NT2/D1 (cell line): ENCODE results near the gene KDM6B.

Experiments
- SUZ12 ChIP-seq: IDR thresholded peaks from 2 replicates; pipeline ENCODE4 v1.6.1; 2011; ENCODE audit not compliant: insufficient read length, insufficient read depth; ENCODE audit errors: extremely low read depth
- YY1 ChIP-seq: IDR thresholded peaks from 2 replicates; pipeline ENCODE4 v1.6.1; 2011; ENCODE audit not compliant: insufficient read length, insufficient read depth
- ZNF274 ChIP-seq: IDR thresholded peaks from 2 replicates; pipeline ENCODE4 v1.6.1; 2011; ENCODE audit warnings: mild to moderate bottlenecking, low read depth, low read length

DNA sequence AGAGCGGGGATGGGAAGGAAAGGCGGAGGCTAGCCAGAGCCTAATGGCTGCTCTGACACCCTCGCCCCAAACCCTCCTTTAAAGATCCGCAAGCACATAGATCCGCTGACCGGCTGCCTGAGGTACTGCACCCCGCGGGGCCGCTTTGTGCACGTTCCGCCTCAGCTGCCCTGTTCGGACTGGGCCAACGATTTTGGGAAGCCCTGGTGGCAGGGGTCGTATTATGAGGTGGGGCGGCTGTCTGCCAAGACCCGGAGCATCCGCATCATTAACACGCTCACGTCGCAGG, 24.4 kb downstream of the KDM6B start:
- TF ChIP-seq ZNF274 (no peak), SUZ12 (no peak), YY1 (no peak)
